GM12892 (cell line): Measurements from ENCODE around the gene GDF11.
A peak's percentile ranks its signal among the peaks of the same experiment; 100 is the strongest.

Source experiments
- DNase-seq: peaks from one replicate; pipeline ENCODE4 v3.0.0; 2011; ENCODE audit not compliant: insufficient read length
- FAIRE-seq: peaks from 2 replicates; lab custom pipeline; 2011; peaks lifted over from hg19 to GRCh38; lab: Jason Lieb, UNC
- POLR2A ChIP-seq: IDR thresholded peaks from 2 replicates; pipeline ENCODE4 v1.6.1; 2011; ENCODE audit warnings: low read depth, low read length, control low read depth
- POLR2AphosphoS5 ChIP-seq: IDR thresholded peaks from 2 replicates; pipeline ENCODE4 v1.6.1; 2011; ENCODE audit warnings: low read depth, low read length, control low read depth
- TAF1 ChIP-seq: IDR thresholded peaks from 2 replicates; pipeline ENCODE4 v1.6.1; 2011; ENCODE audit warnings: low read depth, mild to moderate bottlenecking, control low read depth, low read length, borderline replicate concordance

The GDF11 gene

DNA sequence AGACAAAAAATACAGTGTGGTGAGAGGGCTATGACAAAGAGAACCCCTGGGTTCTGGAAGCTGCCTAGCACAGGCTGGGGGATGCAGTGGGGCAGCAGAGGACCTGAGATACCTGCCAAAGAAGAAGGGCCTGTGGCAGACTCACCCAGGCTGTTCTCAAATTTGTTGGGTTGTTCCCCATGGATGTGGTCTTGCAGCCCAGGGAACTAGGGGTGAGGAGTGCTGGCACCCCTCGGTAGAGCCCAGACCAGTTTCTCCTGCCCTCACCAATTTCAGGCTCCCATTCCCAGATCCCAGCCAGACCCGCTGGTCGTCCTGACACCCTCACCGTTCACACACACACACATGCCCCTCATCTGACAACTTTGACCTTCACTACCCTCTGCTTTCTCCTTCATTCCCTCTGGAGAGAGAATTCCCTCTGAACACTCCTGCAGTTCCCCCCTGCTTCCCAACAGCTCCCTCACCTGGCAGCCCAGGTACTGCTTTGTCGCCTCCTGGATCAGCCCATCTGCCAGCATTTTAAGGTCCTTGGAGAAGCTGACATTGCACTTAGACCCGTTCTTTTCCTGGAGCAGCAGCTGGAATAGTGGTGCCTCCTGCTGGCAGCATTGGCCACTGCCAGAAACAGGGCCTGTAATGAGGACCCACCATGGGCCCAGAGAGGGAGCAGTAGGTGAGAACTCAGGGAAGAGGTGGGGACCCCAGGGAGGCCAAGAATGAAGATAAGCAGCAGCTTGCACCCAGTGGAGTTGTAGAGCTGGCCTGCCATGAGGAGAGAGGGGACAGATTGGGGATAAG lies 5.9 kb upstream of the GDF11 start:
- TF ChIP-seq POLR2AphosphoS5 (no peak), TAF1 (no peak), POLR2A (no peak)
- no peak for DNase-seq
- peak; percentile 53 for FAIRE-seq

DNA sequence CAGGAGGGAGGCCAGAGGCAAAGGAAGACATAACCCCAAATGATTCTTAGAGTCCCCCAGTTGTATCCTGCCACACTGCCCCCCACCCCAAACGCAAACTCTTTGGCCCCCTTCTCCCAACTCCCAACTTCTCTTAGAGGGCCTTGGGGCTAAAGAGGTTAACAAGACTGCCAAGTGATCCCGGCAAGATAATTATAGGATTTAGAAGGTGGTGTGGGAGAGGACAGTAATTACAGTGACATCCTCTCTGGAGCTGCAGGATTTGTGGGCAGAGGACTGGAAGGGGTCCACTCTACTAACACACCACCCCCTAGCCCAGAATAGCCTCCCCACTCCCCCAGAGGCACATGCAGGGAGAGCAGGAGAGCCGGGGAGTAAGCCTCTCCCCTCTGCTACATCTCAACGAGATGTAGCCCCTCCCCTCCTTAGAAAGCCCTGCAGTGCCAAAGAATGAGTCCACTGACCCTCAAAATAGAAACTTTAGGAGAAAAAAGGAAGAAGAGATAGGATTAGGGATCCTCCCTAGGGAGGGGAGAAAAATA lies 5.3 kb upstream of the GDF11 start:
- DNase-seq, result no peak

DNA sequence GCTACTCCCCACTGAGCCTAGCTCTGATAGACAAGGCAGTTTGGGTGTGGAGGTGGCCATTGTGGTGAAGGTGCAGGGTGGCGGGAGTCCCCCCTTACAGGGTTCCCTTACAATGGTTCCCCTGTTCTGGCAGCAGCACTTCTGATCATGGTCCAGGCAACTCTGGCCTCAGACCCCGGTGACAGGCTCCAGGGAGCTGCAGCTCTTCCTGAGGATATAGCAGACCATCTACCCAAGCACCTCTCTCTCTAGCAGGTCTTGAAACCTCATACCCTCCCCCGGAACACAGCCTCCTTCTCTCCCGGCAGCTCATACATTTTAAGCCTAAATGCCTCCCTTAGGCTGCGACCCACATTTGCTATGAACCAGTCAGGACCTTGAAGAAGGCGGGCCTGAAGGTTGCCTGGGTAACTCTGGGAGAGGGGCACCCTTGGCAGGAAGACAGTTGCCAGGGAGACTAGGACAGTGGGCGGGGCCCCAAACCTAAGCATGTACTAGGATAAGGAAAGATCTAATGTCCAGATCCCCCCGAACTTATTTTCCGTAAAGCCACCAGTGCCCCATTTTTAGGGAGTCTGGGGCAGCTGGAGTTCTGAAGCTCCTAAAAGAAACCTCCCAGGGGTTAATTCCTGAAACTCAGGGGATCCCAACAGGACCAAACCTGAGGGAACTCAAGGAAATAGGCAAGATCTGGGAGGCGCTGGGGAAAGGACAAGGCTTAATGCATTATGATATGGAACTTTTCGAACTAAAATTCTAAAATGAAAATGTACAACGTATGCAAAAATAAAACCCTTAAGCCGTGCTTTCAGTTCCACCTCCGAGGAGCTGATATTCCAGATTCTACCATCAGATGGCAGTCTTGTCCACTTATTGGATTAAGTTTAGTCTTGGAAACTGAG lies 4.5 kb upstream of the GDF11 start:
- DNase-seq (peak; percentile 65), FAIRE-seq (peak; percentile 84)
- TF ChIP-seq TAF1, result no peak

More for the DNA sequence above, 5.3 kb upstream of the GDF11 start:
- TF ChIP-seq POLR2A (no peak), TAF1 (no peak), POLR2AphosphoS5 (no peak)
- FAIRE-seq, result no peak

DNA sequence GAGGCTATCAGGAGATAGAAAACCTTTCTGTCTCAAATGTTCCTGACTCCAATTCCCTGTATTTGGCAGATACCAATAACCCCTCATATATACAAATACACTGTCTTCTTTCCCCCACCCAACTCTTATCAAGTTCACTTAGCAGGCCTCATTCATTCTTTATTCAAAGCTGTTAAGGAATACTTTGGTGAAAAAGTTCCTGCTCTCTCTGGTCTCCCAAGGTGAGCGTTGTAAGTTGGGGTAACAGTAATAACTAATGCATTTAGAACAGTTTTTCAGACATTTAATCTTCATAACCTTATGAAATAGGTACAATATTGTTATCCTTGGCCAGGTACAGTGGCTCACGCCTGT lies 3.9 kb upstream of the GDF11 start:
- TF ChIP-seq TAF1 (no peak), POLR2A (no peak), POLR2AphosphoS5 (no peak)
- FAIRE-seq (no peak), DNase-seq (no peak)

DNA sequence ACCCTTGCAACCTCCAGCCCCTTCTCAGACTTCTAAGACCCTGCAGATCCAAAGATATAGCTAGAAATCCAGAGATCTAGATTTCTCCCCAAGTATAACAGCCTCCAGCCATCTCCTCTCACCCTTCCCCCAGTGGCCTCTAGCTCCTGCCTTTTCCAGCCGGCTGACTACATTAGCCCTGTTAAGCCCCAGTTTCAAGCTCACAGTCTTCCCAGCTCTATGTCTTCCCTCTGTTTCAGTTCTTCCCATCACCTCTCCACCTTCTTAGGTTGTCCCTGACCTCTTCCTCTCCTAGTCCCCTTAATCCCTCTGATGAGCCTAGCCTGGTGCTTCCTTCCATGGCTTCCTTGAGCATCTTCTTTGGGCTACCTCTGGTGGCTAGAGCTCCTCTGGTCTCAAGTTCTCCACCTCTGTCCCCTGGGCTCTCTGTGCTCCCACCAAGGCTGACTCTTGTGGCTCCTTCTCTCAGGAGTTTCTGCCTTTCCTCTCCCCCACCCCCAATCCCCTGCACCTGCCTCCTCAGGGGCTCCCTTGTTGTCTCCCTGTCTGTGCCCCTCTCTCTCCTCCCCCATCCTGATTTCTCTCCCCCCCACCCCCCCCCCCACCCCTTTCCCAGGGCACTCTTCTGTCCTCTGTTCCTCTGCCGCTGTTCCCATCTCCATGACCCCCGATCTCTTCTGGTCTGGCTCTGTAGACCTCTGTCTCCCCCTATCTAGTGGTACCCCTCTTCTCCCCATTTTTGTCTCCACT lies 816 bp upstream of the GDF11 start:
- TF ChIP-seq POLR2AphosphoS5 (no peak), POLR2A (no peak), TAF1 (no peak)
- DNase-seq, result no peak
- FAIRE-seq, result no peak

DNA sequence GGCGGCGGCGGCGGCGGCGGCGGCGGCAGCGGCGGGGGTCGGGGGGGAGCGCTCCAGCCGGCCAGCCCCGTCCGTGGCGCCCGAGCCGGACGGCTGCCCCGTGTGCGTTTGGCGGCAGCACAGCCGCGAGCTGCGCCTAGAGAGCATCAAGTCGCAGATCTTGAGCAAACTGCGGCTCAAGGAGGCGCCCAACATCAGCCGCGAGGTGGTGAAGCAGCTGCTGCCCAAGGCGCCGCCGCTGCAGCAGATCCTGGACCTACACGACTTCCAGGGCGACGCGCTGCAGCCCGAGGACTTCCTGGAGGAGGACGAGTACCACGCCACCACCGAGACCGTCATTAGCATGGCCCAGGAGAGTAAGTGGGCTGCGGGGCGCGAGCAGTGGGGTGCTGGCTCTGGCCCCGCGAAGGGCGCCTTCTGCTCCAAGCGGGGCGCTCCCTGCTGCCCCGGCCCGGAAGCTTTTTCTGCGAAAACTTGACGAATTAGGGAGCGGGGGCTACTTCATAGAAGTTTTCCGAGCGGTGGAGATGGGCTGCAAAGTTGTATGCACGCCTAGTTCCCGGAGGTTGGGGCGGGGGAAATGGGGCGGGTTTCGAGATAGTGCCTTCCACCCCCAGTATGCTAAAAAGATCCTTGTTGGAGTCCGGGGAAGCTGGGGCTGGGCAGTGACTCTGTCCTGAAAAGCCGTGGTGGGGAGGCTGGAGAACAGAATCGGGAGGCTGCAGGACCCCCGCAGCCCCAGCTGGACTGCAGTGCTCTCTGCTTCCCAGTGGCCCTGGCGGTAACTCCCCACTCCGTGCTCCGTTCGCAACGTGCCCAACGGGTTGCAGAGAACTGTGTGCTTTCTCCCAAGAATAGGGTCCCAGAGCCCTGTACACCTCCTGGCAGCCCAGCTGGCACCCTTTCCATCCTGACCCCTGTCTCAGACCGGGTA lies 751 bp downstream of the GDF11 start:
- DNase-seq, result peak; percentile 62
- TF ChIP-seq POLR2AphosphoS5 (no peak), POLR2A (no peak), TAF1 (no peak)
- peak; percentile 91 for FAIRE-seq

DNA sequence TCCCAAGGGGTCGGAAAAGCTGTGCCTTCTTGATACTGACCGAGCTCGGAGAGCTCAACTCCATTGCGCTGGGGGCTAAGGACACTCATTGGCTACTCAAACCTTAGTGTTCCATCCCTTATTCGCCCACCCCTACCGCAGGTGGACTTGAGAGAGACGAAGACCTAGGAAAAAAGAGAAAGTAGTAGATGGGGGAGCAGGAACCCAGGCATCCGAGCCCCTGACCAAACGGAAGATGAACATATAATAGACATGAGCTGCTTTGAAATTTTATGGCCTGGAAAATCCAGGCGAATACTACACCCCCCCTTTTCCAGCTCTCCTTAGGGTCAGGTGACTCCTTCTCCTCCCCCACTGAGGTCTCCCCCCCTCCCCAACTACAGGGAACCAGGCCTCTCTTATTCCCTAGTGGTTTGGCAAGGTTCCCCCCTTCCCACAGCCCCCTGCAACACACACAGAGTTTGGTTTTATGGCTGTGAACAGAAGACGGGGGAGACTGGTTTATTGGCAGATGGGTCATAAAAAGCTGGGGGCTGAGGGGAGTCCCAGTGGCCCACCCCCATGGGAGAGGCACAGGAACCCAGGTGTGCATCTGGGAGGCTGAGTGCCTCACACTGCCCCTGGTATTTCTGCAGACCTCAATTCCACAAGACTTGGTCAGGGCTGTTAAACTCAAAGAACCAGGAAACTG lies 1.6 kb downstream of the GDF11 start:
- TF ChIP-seq POLR2A (no peak), POLR2AphosphoS5 (no peak), TAF1 (no peak)
- FAIRE-seq (no peak), DNase-seq (no peak)

DNA sequence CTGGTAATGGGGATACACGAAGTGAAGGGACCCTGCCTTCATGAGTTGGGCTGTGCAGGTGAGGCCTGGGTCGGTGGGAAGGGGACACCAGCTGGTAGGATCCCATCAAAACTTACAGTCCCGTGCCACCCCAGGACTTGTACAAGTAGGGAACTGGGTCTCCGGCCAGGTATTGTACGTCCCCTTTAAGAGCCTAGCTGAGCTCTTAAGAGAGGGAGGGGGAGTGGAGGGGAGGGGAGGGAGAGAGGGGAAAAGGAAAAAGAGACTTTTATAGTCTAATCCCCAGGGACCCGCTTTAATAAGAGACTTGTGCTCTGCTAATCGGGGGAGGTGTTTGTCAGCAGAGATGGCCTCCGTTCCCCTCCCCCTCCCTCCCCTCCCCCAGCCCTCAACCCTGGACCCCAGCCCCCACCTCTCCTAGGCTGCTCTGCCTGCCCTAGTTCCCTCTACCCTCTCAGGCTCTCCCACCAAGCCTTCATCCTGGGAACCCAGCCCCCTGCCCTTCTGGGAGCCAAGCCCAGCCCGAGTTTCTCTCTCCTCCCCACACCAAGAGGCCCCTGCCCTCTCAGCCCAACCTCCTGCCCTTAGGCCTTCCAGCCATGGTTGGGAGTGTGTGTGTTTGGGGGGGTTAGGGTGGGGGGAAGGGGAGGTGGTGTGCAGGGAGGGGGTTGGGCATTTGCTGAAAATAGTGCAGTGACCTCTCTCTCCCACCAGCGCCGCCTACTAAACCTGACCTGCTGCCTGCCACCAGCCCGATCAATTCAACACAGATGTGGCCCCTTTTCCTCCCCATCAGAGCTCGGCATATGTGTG lies 2.6 kb downstream of the GDF11 start:
- DNase-seq, result no peak
- TF ChIP-seq TAF1 (no peak), POLR2AphosphoS5 (no peak), POLR2A (no peak)
- FAIRE-seq, result no peak
